Stimulated activated CD8-positive, alpha-beta memory T cell treated with anti-CD3 and anti-CD28 coated beads, Interleukin-15, amount 100 ng/mL, for 48 hours (primary cell): ENCODE data around the gene NEO1.

ENCODE experiments used
- DNase-seq, 2 donors: peaks; one replicate each; pipeline ENCODE4 v3.0.0-alpha.2; 2020; ENCODE audit warnings: low read depth in 2 of 2

Gene NEO1, protein sequence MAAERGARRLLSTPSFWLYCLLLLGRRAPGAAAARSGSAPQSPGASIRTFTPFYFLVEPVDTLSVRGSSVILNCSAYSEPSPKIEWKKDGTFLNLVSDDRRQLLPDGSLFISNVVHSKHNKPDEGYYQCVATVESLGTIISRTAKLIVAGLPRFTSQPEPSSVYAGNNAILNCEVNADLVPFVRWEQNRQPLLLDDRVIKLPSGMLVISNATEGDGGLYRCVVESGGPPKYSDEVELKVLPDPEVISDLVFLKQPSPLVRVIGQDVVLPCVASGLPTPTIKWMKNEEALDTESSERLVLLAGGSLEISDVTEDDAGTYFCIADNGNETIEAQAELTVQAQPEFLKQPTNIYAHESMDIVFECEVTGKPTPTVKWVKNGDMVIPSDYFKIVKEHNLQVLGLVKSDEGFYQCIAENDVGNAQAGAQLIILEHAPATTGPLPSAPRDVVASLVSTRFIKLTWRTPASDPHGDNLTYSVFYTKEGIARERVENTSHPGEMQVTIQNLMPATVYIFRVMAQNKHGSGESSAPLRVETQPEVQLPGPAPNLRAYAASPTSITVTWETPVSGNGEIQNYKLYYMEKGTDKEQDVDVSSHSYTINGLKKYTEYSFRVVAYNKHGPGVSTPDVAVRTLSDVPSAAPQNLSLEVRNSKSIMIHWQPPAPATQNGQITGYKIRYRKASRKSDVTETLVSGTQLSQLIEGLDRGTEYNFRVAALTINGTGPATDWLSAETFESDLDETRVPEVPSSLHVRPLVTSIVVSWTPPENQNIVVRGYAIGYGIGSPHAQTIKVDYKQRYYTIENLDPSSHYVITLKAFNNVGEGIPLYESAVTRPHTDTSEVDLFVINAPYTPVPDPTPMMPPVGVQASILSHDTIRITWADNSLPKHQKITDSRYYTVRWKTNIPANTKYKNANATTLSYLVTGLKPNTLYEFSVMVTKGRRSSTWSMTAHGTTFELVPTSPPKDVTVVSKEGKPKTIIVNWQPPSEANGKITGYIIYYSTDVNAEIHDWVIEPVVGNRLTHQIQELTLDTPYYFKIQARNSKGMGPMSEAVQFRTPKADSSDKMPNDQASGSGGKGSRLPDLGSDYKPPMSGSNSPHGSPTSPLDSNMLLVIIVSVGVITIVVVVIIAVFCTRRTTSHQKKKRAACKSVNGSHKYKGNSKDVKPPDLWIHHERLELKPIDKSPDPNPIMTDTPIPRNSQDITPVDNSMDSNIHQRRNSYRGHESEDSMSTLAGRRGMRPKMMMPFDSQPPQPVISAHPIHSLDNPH (N-terminal part only)

DNA sequence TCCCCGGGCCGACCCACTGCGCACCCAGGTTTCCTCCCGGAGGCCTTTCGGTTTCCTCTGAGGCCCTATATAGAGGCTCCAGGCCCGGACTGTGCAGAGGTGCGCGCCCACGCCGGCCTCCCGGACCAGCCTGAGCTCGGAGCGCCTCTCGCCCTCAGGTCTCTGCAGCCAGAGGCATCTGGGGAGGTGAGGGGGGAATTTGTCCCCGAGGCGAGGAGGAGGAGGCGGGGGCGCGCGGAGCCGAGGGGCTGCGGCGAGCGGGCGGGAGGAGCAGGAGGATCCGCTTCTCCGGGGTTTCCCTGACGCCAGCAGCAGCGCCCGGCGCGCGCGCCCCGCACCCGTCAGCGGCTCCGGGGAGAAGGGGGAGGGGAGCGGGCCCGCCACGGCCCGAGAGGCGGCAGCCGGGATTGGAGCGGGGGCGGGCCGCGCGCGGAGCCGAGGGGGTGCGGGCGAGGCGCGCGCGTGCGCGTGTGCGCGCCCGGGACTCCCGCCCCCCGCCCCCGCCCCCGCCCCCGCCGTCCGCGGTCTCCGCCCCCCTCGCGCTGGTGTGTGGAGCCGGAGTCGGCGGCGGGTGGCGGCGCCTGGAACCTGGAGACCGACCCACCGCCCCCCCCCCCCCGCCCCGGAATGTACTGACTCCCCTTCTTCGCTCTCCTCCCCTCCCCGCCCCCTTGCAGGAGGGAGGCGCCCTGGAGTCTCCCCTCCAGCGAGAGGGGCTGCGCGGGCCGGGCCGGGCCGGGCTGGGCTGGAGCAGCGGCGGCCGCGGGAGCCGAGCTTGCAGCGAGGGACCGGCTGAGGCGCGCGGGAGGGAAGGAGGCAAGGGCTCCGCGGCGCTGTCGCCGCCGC, at the start of gene NEO1:
Gene NEO1, plus strand, starts transcription at position 657 of the 846 bp plus-strand sequence. CDS start 213 bp downstream, outside the sequence.
- DNase-seq = peak; percentile 57 to 58

DNA sequence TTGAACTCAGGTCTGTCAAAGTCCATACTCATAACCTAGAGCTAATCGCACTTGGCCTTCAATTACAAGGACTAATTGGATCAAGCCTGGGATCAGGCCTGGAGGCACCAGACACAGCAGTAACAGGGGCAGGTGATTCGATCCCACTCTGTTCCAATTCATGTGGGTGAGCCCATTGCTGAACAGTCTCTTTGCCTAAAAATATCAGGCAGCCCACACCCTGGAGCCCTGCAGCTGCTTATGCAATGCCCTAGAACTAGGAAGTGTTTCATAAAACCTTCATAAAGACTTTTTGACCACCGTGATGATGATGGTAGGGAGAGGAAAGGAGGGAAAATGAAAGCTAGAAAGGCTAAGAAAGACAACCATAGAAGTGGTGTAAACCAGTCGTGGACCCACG, 47.8 kb upstream of the NEO1 start:
- DNase-seq = no peak

DNA sequence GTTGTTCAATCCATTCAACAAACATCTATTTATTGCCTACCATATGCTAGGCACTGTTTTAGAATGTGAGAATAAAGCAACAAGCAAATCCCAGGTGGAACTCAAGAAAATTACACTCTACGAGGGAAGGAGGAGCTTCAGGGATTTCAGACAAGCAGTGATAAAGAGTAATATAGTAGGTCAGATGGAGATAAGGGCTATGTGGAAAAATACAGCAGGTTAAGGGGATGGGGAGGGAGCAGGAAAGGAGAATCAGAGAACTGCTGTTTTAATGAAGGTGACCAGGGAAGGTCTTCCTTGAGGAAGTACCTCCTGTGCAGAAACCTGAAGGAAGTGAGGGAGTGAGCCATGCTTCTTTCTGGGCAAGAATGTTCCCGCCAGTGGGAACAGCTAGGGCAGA, 47.2 kb upstream of the NEO1 start:
- DNase-seq = no peak

DNA sequence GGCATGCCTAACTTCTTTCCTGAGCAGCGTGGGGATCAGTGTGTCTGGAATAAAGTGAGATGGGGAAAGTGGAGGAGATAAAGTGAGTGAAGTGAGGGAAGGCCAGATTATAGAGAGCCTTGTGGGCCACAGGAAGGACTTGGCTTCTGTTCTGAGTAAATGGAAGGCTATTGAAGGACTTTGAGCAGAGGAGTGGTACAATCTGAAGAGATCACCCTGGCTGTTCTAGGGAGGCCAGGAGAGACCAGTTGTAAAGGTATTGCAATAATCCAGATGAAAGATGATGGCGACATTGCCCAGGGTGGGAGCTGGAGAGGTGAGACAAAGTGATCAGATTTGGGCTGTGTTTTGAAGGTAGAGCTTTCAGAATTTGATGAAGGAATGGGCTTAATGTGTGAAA, 46.8 kb upstream of the NEO1 start:
- DNase-seq = no peak

DNA sequence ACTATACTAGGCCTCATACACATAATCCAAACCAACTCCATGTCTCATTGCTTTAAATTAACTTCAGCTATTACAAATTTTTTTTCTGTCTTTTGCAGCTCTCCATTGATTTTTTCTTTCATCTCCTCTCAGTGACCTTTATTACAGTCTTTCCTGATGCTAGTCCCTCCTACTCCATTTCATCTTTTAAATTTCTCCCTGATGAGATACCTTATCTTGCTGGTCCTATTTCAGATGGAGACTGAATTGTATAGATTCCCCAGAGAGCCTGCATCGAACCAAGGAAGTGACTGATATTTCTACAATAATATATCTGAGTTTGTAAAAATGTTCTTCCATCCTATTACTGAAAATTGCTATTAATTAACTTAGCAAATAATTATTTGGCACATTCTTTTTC, 45.7 kb upstream of the NEO1 start:
- DNase-seq = no peak

- no peak for DNase-seq
Measured at GRCh38 chr15:73009066-73010056, 42.9 kb upstream of the NEO1 start.

DNA sequence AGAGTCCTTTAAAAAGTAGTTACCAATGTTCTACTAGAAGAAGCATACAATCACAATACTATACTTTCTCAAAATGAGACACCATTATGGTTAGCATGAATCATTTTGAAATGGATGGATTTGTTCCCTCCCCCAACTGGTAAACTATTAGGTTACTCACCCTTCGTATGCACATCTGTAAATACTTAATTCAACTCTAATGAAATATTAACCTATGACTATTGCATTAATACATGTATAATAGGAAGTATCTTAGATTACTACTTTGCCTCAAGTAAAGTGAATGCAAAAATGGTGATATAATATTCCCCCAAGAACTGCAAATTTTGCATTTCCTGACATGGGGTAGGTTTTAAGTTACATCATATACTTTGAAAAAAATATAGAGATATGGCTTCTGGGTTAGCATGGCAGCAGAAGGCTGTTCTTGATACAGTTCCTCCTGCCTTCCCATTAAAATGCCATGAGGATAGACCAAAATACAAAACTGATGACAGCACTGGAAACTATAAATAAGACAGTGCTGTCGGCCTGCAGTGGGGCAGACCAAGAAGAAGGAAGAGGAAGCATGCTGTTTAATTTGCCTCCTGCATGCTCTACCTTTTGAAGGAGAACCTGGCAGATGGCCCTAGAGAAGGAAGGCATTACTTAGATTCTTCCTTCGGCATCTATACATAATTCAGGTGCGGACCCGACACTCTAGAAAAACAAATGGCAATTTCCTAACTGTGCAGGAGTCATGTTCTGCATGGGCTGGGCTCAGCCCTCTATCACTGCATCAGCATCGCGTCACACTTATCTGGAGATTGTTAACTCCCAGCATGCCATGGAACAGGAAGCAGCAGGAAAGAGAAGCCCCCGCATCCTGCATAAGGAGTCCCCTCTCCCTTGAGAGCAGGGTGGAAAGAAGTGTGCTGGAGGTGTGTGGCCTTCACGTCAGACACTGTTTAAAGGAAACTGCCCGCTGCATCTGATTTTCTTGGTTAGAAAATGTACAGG, 41.8 kb upstream of the NEO1 start:
- no peak for DNase-seq

DNA sequence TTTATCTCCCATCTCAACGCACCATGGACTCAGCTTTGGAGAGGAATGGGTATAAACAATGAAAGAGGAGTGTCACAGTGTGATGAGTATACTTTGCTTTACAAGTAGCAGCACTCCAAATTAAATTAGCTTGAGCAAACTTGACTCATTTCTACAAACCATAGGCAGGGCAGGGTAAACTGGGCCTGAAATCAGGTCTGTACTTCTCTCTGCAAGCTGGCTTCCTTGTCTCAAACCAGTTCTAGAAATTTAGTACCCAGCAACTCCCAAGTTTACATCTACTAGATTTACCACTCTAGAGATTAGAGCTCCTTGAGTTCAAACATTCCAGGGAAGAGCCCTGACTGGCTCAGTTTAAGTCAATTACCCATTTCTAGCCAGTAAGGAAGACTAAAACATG, 37.4 kb upstream of the NEO1 start:
- no peak for DNase-seq

DNA sequence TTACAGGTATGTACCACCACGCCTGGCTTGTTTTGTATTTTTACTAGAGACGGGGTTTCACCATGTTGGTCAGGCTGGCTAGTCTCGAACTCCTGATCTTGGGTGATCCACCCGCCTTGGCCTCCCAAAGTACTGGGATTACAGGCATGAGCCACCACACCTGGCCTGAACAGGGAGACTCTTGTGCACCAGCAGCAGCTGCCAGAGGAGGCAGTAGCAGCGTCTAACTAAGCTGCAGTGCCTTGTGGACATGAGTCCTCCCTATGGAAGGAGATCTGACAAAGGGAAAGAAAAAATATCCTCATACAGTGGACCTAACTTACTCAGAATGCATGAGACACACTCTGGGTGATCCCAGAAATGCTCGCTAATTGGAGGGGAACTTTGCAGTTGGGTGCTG, 36.8 kb upstream of the NEO1 start:
- no peak for DNase-seq

DNA sequence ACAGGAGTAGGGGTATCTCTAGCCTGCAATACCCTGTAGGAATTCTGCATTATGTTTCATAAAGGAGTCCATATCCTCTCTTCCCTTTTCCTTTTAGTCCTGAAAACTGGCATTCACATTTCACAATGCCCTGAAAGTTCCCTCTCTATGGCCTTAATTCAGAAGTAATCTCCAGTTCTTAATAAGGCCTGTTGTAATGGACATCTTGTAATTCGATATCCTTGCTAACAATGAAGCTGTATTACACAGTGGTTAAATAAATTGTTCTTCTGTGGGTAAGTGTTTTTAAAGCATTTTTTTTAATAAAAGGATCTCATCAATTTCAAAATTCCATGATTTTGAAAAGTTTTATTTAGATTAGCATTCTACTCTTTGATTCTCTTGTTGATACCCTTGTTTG, 34.3 kb upstream of the NEO1 start:
- DNase-seq = no peak

GRCh38 chr15:73019154-73019553, 33.1 kb upstream of the NEO1 start:
- no peak for DNase-seq

GRCh38 chr15:73019601-73020146, 32.6 kb upstream of the NEO1 start:
- DNase-seq = no peak

DNA sequence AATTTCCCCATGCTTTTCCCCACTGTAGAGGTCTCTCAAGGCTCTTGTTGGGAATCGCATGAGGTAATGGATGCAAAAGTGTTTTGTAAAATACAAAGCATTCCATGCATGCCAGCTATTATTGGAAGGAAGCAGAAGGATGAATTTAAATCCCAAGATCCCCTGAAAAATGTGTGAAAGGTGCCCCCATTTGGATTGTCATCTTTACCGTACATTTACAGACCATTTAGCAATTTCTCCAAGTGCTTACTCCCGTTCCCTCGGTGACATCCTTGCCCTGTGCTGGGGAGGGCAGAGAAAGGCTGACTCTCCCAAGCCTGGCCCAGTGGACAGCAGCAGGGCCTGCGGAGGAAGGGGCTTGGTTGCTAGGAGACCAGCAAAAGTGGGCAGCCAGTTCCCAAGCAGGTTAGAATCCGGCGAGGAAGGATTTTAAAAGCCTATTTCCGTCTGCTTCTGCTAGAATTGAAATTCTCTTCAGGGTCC, 31.1 kb upstream of the NEO1 start:
- no peak for DNase-seq

DNA sequence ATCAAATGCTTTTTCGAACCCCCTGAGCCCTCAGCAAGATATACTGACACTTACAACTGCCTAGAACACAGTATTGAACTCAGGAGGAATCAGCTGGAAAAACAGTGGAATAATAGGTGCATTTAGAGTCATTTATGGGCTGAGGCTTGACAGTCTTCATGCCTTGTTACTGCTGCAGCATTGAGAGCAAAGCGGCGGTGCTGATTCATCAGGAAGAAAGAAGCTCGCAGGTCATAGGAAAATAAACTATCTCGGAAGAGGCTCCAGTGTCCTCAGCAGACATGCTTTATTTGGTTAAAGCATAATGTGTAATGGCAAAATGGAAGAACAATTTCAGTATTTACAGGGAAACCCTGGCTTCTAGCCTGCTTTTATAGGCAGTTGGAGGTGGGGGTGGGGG, 30.1 kb upstream of the NEO1 start:
- no peak for DNase-seq

- no peak for DNase-seq
Measured at GRCh38 chr15:73023071-73023470, 29.2 kb upstream of the NEO1 start.

DNA sequence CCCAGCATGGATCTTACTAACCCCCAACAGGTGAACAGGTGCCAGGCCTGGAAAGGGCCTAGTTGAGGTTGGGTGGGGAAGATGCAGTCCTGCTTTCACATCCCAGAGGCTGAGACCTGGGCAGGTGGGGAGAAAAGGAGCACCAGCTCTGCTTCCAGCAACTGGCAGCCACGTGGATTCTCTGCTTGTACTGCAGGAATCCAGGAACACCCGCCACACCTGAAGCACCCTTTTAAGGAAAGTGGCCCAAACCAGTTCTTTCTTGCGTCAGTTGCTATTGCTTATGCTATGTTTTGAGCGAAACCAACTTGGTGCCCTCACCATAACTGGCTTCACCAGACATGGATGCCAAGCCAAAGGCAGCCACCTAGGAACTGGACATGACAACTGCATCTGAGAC, 28.1 kb upstream of the NEO1 start:
- DNase-seq = no peak

- no peak for DNase-seq
Measured at GRCh38 chr15:73026511-73027054, 25.7 kb upstream of the NEO1 start.

- no peak for DNase-seq
Measured at GRCh38 chr15:73028031-73028430, 24.2 kb upstream of the NEO1 start.
